H1 (cell line): ENCODE results near the gene IL17RE. TPM values are rescaled to one million over a fixed set of nuclear protein-coding genes. Genes with fewer than 3 reads are reported as not detected.

Experiments
- BACH1 ChIP-seq: IDR thresholded peaks from 2 replicates; pipeline ENCODE4 v1.6.1; 2012; ENCODE audit warnings: low read length, improper control_type of control experiment
- CHD1 ChIP-seq: IDR thresholded peaks from 2 replicates; pipeline ENCODE4 v1.6.1; 2012; ENCODE audit warnings: low read depth, low read length, improper control_type of control experiment
- CREB1 ChIP-seq: IDR thresholded peaks from 2 replicates; pipeline ENCODE4 v1.6.1; 2012; ENCODE audit warnings: inconsistent platforms
- EP300 ChIP-seq, 2 experiments: IDR thresholded peaks; 1 replicate in 1 of 2; 2 replicates in 1 of 2; pipeline ENCODE4 v1.6.1; 2011 to 2012; ENCODE audit warnings: low read depth in 2 of 2, low read length in 2 of 2, mild to moderate bottlenecking in 2 of 2, borderline replicate concordance in 1 of 2, inconsistent platforms in 1 of 2, moderate library complexity in 1 of 2
- HDAC2 ChIP-seq, 2 experiments: fragments of 300-600 bp in 1 of 2; sonication (generic) in 1 of 2; IDR thresholded peaks; 2 replicates each; pipeline ENCODE4 v1.6.1; 2011 to 2012; ENCODE audit warnings: low read depth in 2 of 2, low read length in 2 of 2, mild to moderate bottlenecking in 2 of 2, moderate library complexity in 2 of 2, borderline replicate concordance in 1 of 2, inconsistent platforms in 1 of 2
- NRF1 ChIP-seq: IDR thresholded peaks from 2 replicates; pipeline ENCODE4 v1.6.1; 2011; ENCODE audit warnings: mild to moderate bottlenecking, low read depth, low read length, improper control_type of control experiment
- RAD21 ChIP-seq, 2 experiments: IDR thresholded peaks in 1 of 2; conservative IDR thresholded peaks in 1 of 2; 2 replicates each; pipeline ENCODE4 v1.6.1; 2011; ENCODE audit warnings: low read depth in 2 of 2, low read length in 2 of 2, improper control_type of control experiment in 1 of 2, inconsistent platforms in 1 of 2, mild to moderate bottlenecking in 1 of 2, moderate library complexity in 1 of 2
- RNF2 ChIP-seq: fragments of 200-900, 300-1000 bp; sonication (generic); IDR thresholded peaks from 2 replicates; pipeline ENCODE4 v1.7.1; 2016; ENCODE audit warnings: borderline replicate concordance, low read depth, mild to moderate bottlenecking, antibody characterized with exemption, low read length; ENCODE audit not compliant: poor library complexity, severe bottlenecking; ENCODE audit errors: missing control alignments
- SP1 ChIP-seq: IDR thresholded peaks from 2 replicates; pipeline ENCODE4 v1.6.1; 2011; ENCODE audit warnings: low read depth, low read length
- SRF ChIP-seq: IDR thresholded peaks from 2 replicates; pipeline ENCODE4 v1.6.1; 2011; ENCODE audit warnings: mild to moderate bottlenecking, low read depth, low read length, moderate library complexity
- YY1 ChIP-seq: IDR thresholded peaks from 2 replicates; pipeline ENCODE4 v1.6.1; 2011; ENCODE audit warnings: low read depth, mild to moderate bottlenecking, low read length
- polyA plus RNA-seq, 7 experiments: library from polyadenylated mRNA; depleted of rRNA in 3 of 7; stranded (reverse) in 5 of 7; unstranded in 2 of 7; fragments of >200 nt in 5 of 7; fragments of 200-250 nt in 2 of 7; gene quantifications; 1 replicate in 5 of 7; 2 replicates in 1 of 7; 4 replicates in 1 of 7; pipeline versions ENCODE4 v1.2.1 to v1.2.3, GENCODE V29; 2011 to 2013; ENCODE audit warnings: missing spikeins in 2 of 7, mixed read lengths in 2 of 7
- total RNA-seq: library from RNA; stranded (reverse); fragmentation: NEBNext Ultra II Directional; extraction: Animal tissue kit (Norgen Biotek cat#: 25700); gene quantifications from 2 replicates; pipeline ENCODE4 v1.2.1, GENCODE V29; 2021

Gene IL17RE
- total and polyA plus RNA-seq, 2 of the 8 experiments (the other 6 are each of a cell fraction or from before 2014, with no cell fraction given) = 3.4 to 4.9 TPM

DNA sequence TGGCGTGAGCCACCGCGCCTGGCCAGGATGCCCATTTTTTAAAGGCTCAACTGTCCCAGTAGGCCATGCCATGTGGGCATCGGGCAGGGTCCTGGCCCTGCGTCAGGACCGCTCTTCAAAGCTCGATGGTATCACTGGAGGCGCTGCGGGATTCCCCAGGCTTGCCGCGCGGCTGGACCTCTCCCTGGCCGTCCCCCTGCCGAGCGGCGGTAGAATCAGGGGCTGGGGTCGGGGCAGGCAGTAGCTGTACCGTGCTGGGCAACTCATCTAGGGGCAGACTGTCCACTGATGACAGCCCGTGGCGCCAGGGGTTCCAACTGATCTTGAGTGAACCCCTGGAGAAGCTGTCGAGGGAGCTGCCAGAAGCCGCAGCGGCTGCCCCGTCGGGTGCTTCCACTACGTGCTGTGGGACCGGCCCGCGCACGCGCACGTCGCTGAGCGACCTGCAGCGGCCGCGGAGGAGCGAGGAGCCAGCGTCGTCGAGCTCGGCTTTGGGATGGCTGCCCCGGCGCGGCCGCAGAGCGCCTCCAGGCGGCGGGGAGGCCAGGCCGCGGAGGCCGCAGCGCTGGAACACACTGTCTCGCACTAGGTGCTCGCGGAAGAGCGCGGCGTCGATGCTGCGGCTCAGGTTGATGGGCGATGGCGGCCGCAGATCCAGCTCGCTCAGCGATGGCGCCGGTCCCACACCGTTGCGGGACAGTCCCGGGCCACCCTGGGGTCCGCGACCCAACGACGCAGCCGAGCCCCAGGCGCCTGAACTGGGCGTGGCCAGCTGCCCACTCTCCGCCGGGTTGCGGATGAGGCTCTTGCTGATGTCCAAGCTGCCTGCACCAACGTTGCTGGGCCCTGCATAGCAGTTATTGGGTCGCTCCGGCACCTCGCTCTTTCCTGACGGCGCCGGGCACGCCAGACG lies 43.7 kb downstream of the IL17RE start (continued):
- TF ChIP-seq NRF1 (peak; percentile 76), RNF2 (no peak), CHD1 (no peak), SRF (no peak), CREB1 (peak; percentile 70), EP300 (IDR thresholded peaks at IDR 0.05; ENCODE audit: borderline replicate concordance in 1 of 2, low read depth in 2 of 2, low read length in 2 of 2) (peak in 1 of 2 experiments; percentile 71; a peak in 1 of 3 replicates), YY1 (peak; percentile 72; the same call in 1 of the 2 replicates), RAD21 (IDR thresholded peaks at IDR 0.05 in 1 of 2, conservative IDR thresholded peaks at IDR 0.05 in 1 of 2; ENCODE audit: low read depth in 2 of 2, low read length in 2 of 2) (peak; percentile 70 to 78), SP1 (no peak), BACH1 (peak; percentile 93), HDAC2 (IDR thresholded peaks at IDR 0.05; ENCODE audit: borderline replicate concordance in 1 of 2, low read depth in 2 of 2, low read length in 2 of 2) (no peak; a peak in 1 of 4 replicates)
